Suprapubic skin (tissue), 3 donors: ENCODE data around the gene ITSN2.
"Not testable (repeated sequence)": the region's sequence is repeated elsewhere in the genome, so short reads cannot be mapped to it uniquely, and the experiment has no call there.

Experiments used
- CTCF ChIP-seq, 2 donors: fragments of 200-600 bp in 1 of 2; fragments of 450-650 bp in 1 of 2; sonication (generic) in 1 of 2; IDR thresholded peaks; one replicate each; pipeline ENCODE4 v1.5.1; 2016 to 2019; ENCODE audit warnings: antibody characterized with exemption in 2 of 2, mild to moderate bottlenecking in 1 of 2, moderate library complexity in 1 of 2
- POLR2A ChIP-seq, 2 donors: fragments of 450-650 bp; IDR thresholded peaks; one replicate each; pipeline ENCODE4 v1.6.1; 2017; ENCODE audit warnings: antibody characterized with exemption in 2 of 2, mild to moderate bottlenecking in 2 of 2, moderate library complexity in 2 of 2

DNA sequence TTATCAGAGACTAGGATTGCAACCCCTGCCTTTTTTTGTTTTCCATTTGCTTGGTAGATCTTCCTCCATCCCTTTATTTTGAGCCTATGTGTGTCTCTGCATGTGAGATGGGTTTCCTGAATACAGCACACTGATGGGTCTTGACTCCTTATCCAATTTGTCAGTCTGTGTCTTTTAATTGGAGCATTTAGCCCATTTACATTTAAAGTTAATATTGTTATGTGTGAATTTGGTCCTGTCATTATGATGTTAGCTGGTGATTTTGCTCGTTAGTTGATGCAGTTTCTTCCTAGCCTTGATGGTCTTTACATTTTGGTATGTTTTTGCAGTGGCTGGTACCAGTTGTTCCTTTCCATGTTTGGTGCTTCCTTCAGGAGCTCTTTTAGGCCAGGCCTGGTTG lies 163.1 kb downstream of the ITSN2 start:
- not testable (repeated sequence) for TF ChIP-seq CTCF, POLR2A (IDR thresholded peaks at IDR 0.05)
